ENCODE measurements around the gene CCDC92B.
A peak's percentile ranks its signal among the peaks of the same experiment; 100 is the strongest.
"Not testable (repeated sequence)": the region's sequence is repeated elsewhere in the genome, so short reads cannot be mapped to it uniquely, and the experiment has no call there.

CCDC92B gene

GRCh38 chr17:2703181-2703580 is 46.3 kb downstream of the CCDC92B start:
- TF ChIP-seq CTCF (IDR thresholded peaks at IDR 0.05; ENCODE audit: insufficient read depth, missing control alignments): no peak
- no peak for FAIRE-seq

GRCh38 chr17:2701996-2702741 is 47.3 kb downstream of the CCDC92B start:
- FAIRE-seq (no peak), DNase-seq (ENCODE audit: insufficient read length, low spot score) (no peak)
- TF ChIP-seq CTCF (IDR thresholded peaks at IDR 0.05; ENCODE audit: insufficient read depth, missing control alignments): no peak

More at GRCh38 chr17:2703181-2703580, 46.3 kb downstream of the CCDC92B start:
- DNase-seq (ENCODE audit: insufficient read length, low spot score): no peak

- TF ChIP-seq CTCF (IDR thresholded peaks at IDR 0.05; ENCODE audit: insufficient read depth, missing control alignments): no peak
- FAIRE-seq (no peak), DNase-seq (ENCODE audit: insufficient read length, low spot score) (no peak)
Observed at GRCh38 chr17:2701161-2701995, 48.1 kb downstream of the CCDC92B start.

- no peak for TF ChIP-seq CTCF (IDR thresholded peaks at IDR 0.05; ENCODE audit: insufficient read depth, missing control alignments)
- FAIRE-seq (no peak), DNase-seq (ENCODE audit: insufficient read length, low spot score) (no peak)
Observed at GRCh38 chr17:2700491-2701141, 48.8 kb downstream of the CCDC92B start.

GRCh38 chr17:2700030-2700490 is 49.4 kb downstream of the CCDC92B start:
- no peak for FAIRE-seq
- no peak for TF ChIP-seq CTCF (IDR thresholded peaks at IDR 0.05; ENCODE audit: insufficient read depth, missing control alignments)
- no peak for DNase-seq (ENCODE audit: insufficient read length, low spot score)

- not testable (repeated sequence) for DNase-seq (ENCODE audit: insufficient read length, low spot score); FAIRE-seq
Observed at GRCh38 chr17:2699216-2699805, 50.1 kb downstream of the CCDC92B start.

GRCh38 chr17:2697611-2698162 is 51.8 kb downstream of the CCDC92B start:
- FAIRE-seq: no peak
- peak; percentile 17 for DNase-seq (ENCODE audit: insufficient read length, low spot score)
- no peak for TF ChIP-seq CTCF (IDR thresholded peaks at IDR 0.05; ENCODE audit: insufficient read depth, missing control alignments)
